Type B pancreatic cell (in vitro differentiated cells): ENCODE measurements around the gene KCNAB1. TPM values are rescaled to one million over a fixed set of nuclear protein-coding genes. Genes with fewer than 3 reads are reported as not detected.
"Not testable (repeated sequence)": the region's sequence is repeated elsewhere in the genome, so short reads cannot be mapped to it uniquely, and the experiment has no call there.

Experiments used
- DNase-seq: peaks from one replicate; pipeline ENCODE4 v3.0.0; 2021; ENCODE audit warnings: mixed read lengths; ENCODE audit not compliant: unreplicated experiment; ENCODE audit errors: extremely low spot score
- H3K27ac Mint-ChIP-seq: 2 replicates; pipeline ENCODE4 v1.8.0; 2021; ENCODE audit warnings: mild to moderate bottlenecking, mixed read lengths
- H3K27me3 Mint-ChIP-seq: 2 replicates; pipeline ENCODE4 v1.8.0; 2021; ENCODE audit warnings: mixed read lengths
- H3K36me3 Mint-ChIP-seq: 2 replicates; pipeline ENCODE4 v1.8.0; 2021; ENCODE audit warnings: mixed read lengths
- H3K4me1 Mint-ChIP-seq: one replicate; pipeline ENCODE4 v1.8.0; 2021; ENCODE audit warnings: mixed read lengths; ENCODE audit not compliant: unreplicated experiment
- H3K4me3 Mint-ChIP-seq: 2 replicates; pipeline ENCODE4 v1.8.0; 2021; ENCODE audit warnings: mild to moderate bottlenecking, mixed read lengths
- H3K9me3 Mint-ChIP-seq: 2 replicates; pipeline ENCODE4 v1.8.0; 2021; ENCODE audit warnings: mixed read lengths
- CTCF ChIP-seq: fragments of 200-600 bp; sonication (generic); conservative IDR thresholded peaks from 2 replicates; pipeline ENCODE4 v1.5.0; 2021; ENCODE audit warnings: antibody characterized with exemption, mild to moderate bottlenecking
- total RNA-seq: library from RNA; stranded (reverse); gene quantifications from 2 replicates; pipeline ENCODE4 v1.2.1, GENCODE V29; 2021; ENCODE audit warnings: low replicate concordance

The KCNAB1 gene
- total RNA-seq, 1 donor from 2014 or later = 6.1 TPM

DNA sequence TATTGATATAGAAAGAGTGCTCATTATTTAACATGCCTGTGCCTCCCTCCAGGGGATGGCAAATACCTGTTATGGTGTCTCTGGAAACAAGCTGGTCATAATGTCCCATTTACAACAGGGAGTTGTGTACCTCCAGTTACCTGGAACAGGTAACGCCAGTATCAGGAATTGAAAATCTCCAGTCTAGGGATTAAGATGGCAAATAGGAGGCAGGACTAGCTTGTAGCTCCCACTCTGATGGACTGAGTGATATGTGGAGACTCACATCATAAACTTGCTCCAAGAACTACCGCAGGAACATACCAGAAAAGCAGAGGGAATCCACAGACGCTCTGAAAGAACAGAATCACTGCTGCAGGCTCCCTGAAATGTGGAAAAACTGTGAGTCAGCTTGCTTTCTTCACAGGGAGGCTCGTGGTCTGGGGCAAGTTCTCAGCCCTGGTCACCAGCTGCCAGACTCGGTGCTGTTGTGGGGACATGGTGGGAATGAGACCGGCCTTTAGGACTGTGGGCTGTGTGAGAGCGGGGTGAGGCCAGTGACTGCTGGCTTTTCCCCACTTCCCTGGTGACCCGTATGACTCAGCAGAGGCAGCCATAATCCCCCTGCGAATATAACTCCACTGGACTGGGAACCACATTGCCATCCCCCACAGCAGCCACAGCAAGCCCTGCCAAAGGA is 97.4 kb downstream of the KCNAB1 start:
- Mint-ChIP-seq H3K4me1 (peaks cover 31% of the 10 kb centered on the region), H3K4me3 (no peak overlapping the region), H3K27me3 (peaks cover 4% of the 10 kb centered on the region), H3K36me3 (no peaks in the 10 kb centered on the region), H3K9me3 (no peaks in the 10 kb centered on the region), H3K27ac (peak overlapping the region; percentile 31)
- TF ChIP-seq CTCF = no peak
- DNase-seq = no peak

DNA sequence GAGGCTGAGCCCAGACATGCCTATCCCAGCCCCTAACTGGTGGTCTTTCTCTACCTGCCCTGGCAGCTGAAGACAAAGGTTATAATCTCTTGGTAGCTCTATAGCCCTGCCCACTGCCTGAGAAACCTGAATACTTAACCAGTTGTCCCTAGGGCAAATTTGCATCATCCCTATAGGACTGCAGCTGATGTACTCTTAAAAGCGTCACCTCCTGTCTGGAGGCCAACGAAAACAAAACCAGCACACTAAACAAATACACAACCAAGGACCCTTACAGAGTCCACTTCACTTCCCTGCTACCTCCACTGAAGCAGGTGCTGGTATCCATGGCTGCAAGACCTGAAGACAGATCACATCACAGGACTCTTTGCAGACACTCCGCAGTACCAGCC is 98.0 kb downstream of the KCNAB1 start:
- peaks cover 31% of the 10 kb centered on the region for H3K4me1 Mint-ChIP-seq
- H3K27ac Mint-ChIP-seq = no peak overlapping the region
- no peak for DNase-seq
- H3K36me3 Mint-ChIP-seq = no peaks in the 10 kb centered on the region
- H3K27me3 Mint-ChIP-seq = peaks cover 4% of the 10 kb centered on the region
- no peaks in the 10 kb centered on the region for H3K9me3 Mint-ChIP-seq
- H3K4me3 Mint-ChIP-seq = no peak overlapping the region
- no peak for TF ChIP-seq CTCF

GRCh38 chr3:156222381-156222780 is 102.0 kb downstream of the KCNAB1 start:
- H3K27me3 Mint-ChIP-seq, H3K4me1 Mint-ChIP-seq, H3K4me3 Mint-ChIP-seq, H3K27ac Mint-ChIP-seq, H3K9me3 Mint-ChIP-seq, DNase-seq, H3K36me3 Mint-ChIP-seq: not testable (repeated sequence)

- H3K27me3 Mint-ChIP-seq, H3K27ac Mint-ChIP-seq, H3K9me3 Mint-ChIP-seq: not testable (repeated sequence)
These were observed 103.7 kb downstream of the KCNAB1 start for GRCh38 chr3:156224046-156224445.

GRCh38 chr3:156226676-156227420 is 106.5 kb downstream of the KCNAB1 start:
- TF ChIP-seq CTCF = no peak
- DNase-seq = no peak
- Mint-ChIP-seq H3K36me3 (no peaks in the 10 kb centered on the region), H3K27ac (no peak overlapping the region), H3K4me3 (no peak overlapping the region), H3K27me3 (no peaks in the 10 kb centered on the region), H3K4me1 (no peaks in the 10 kb centered on the region), H3K9me3 (no peaks in the 10 kb centered on the region)

More at GRCh38 chr3:156224046-156224445, 103.7 kb downstream of the KCNAB1 start:
- not testable (repeated sequence) for H3K36me3 Mint-ChIP-seq, H3K4me1 Mint-ChIP-seq, H3K4me3 Mint-ChIP-seq, DNase-seq

GRCh38 chr3:156227704-156228103 is 107.3 kb downstream of the KCNAB1 start:
- H3K27ac Mint-ChIP-seq = no peak overlapping the region
- H3K4me1 Mint-ChIP-seq = no peaks in the 10 kb centered on the region
- H3K9me3 Mint-ChIP-seq = no peaks in the 10 kb centered on the region
- no peaks in the 10 kb centered on the region for H3K27me3 Mint-ChIP-seq
- no peak for TF ChIP-seq CTCF
- no peak overlapping the region for H3K4me3 Mint-ChIP-seq
- H3K36me3 Mint-ChIP-seq = no peaks in the 10 kb centered on the region
- no peak for DNase-seq
